GM19043 (cell line): ENCODE measurements around the gene TOP3A.

ENCODE experiments used
- ATAC-seq: cut with Tn5 transposase; IDR thresholded peaks from one replicate; pipeline ENCODE4 v1.9.1; 2021; ENCODE audit warnings: low read depth; ENCODE audit not compliant: unreplicated experiment

TOP3A gene

GRCh38 chr17:18256351-18256750 lies 58.4 kb downstream of the TOP3A start:
- no peak for ATAC-seq

GRCh38 chr17:18254888-18255649 lies 59.7 kb downstream of the TOP3A start:
- ATAC-seq: no peak

GRCh38 chr17:18253947-18254821 lies 60.6 kb downstream of the TOP3A start:
- no peak for ATAC-seq

DNA sequence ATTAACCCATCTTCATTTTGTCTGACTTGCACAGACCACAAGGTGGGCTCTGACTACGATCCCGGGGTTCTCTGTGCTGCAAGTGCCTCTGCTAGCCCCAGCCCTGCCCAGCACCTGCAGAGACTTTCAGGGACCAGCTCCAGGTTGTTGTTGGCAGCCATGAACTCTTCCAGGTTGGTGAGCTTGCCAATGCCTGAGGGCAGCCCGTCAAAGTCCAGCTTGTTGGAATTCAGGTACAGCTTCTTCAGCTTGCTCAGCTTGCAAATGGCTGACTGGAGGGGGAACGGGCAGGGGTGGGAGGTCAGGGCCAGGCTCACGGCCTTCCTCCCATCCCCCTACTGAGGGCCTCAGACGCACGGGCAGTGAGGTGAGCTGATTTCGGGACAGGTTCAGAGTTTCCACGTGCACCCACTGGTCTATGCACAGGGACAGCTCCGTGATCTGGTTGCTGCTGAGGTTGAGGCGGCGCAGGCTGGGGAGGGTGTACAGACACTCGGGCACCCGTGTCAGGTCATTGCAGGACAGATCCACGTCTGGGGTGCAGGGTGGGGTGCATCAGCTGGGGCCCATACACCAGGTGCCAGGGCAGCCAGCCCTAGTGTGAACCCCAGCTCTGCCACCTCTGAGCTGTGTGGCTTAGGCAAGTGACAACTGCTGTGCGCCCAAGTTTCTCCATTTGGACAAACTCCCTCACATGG lies 61.5 kb downstream of the TOP3A start:
- ATAC-seq: no peak

GRCh38 chr17:18252160-18252559 lies 62.6 kb downstream of the TOP3A start:
- no peak for ATAC-seq

DNA sequence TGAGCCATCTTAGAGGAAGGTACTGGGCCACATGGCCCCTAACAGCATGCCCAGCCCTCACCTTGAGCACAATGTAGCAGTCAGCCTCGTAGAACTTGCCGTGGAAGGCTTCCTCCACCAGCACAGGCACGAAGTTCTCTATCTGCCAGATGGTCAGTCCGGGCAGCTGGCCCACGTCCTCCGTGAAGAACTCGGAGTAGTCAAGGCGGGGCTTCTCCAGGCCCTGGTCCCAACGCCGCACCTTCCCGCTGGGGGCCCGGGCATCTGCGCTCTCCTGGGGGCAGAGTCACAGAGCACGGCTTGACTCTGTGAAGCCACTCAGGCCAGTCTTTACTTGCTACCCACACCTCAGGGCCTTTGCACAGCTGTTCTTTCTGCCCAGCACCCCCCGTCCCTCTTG lies 63.6 kb downstream of the TOP3A start:
- ATAC-seq: no peak

- no peak for ATAC-seq
These were observed 64.1 kb downstream of the TOP3A start for GRCh38 chr17:18250708-18251107.

DNA sequence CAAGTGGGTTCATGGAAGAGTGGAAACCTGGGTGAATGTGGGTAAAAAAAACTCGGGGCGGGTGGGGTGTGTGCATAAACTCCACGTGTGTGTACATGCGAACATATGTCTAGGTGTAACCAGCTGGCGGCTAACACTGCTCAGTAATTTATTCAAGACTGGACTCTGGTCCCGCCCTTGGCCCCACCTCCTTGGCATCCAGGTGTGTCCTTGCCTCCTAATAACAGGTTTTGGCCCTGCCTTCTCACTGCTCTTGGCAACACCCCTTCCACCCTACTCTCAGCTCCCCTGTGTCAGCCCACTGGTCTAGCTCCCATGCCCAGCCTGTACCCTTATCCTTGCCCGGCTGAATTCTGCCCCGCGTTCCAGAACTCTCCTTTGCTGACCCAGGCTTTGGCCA lies 64.5 kb downstream of the TOP3A start:
- ATAC-seq: no peak

DNA sequence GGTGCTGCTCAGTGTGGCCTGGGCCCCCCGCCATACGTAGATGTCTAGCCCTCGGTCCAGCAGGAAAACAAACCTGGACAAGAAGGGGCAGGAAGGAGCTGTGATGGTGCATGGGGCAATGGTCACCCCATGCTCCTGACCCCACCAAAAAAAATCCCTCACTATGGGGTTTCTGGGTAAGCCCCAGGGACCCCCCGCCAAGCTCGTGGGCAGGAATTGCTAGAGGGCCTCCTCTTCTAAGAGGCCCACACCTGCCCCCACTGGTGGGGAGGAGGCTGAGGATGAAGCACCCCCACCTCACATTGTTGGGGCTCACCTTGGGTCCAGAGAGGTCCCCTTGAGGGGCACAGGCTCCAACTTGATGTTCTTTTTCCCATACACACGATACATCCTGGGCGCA lies 66.0 kb downstream of the TOP3A start:
- ATAC-seq: no peak

DNA sequence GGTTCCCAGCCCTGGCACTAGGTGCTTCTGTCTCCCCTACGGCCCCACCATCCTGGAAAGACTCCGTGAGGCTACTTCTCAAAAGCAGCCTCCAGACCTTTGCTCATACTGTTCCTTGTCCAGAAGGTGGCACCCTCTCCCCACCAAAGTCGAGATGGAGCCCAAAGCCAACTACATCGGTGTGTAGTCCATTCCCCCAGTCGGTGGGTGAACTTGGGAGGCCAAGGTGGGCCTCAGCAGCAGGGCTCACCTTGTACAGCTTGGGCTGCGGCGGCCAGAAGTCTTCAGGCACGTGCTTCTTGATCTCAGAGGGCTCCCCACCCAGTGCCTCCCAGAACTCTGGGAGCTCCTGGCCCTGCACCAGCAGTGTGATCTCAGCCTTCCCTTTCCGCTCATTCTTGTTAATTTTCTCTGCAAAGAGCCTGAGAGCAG lies 66.5 kb downstream of the TOP3A start:
- ATAC-seq: no peak

DNA sequence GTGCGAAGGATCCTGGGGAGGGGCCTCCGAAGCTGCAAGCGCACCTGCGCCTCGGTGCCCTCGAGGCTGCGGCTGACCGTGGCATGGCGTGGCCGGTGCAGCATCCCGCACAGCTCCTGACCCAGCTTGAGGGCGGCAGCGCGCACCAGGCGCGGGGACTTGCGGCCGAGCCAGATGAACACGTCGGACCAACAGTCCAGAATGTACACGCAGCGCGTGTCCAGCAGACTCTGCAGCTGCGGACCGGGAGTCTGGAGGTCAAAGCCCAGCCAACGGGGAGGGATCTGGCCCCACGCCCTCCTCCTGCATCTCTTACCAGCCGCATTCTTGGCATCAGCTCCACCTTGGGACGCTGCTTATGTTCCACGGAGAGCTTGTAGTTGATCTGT lies 67.2 kb downstream of the TOP3A start:
- no peak for ATAC-seq

DNA sequence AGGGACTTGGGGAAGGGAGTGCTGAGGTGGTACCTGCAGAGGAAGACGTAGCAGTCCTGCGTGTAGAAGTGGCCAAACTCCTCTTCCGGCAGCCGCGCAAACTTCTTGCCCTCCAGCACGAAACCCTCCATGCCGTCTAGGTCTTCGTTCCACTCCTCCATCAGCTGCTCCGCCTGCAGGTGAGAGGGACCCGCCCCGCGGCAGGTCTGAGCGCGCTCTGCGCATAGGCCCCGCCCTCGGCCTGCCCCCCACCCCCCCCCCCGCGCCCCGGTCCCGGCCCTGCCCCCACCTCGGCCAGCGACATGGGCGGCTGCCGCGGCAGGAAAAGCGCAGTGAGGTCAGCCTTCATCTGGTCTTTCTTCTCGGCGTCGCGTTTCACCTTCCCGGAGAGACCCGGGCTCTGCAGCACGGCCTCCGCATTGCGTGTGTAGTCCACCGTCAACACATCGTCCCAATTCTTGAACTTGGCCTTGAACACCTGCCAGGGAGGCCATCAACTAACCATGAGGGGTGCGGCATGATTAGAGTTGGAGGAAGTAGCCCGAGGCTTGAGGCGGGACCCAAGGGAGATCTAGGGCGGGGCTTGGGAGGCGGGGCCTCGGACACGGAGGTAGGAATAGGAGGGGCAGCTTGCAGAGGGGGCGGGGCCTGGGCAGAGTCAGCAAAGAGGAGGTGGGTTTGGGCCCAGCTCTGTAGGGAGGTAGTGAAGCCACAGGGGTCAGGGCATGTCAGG lies 67.7 kb downstream of the TOP3A start:
- no peak for ATAC-seq

- no peak for ATAC-seq
These were observed 68.6 kb downstream of the TOP3A start for GRCh38 chr17:18246109-18246725.

GRCh38 chr17:18245038-18245776 lies 69.6 kb downstream of the TOP3A start:
- ATAC-seq: no peak

DNA sequence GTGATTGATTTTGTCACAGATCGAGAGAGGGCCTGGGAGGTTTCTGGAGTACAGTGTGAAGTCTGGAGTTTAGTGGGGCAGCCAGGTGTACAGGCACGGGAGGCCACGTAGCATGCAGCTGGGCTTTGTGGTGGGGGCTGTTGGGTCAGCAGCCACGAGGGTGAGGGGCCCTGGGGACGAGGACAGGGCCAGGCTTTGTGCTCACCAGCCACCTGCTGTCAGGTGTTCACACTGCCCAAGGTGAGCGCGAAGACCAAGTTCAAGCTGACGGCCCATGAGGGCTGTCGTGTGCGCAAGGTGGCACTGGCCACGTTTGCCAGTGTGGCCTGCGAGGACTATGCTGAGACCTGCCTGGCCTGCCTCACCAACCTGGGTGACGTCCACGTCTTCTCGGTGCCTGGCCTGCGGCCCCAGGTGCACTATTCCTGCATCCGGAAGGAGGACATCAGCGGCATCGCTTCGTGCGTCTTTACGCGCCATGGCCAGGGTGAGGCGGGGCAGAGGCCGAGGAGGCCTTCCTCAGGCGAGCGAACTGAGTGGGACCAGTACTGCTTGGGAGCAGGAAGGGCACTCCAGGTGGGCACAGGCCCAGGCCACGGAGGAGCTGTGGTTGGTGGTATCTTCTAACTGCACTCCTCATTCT lies 73.4 kb downstream of the TOP3A start:
- ATAC-seq: no peak

DNA sequence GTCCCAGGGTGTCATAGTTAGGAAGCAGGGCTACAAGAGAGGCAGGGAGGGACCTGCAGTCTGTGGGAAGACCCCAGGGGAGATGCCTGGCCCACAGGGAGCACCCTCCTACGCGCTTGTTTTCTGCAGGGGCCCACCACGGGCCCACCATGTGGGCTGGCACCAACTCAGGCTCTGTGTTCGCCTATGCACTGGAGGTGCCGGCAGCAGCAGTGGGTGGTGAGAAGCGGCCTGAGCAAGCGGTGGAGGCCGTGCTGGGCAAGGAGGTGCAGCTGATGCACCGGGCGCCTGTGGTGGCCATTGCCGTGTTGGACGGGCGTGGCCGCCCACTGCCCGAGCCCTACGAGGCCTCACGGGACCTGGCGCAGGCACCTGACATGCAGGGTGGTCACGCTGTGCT lies 74.3 kb downstream of the TOP3A start:
- ATAC-seq: no peak

DNA sequence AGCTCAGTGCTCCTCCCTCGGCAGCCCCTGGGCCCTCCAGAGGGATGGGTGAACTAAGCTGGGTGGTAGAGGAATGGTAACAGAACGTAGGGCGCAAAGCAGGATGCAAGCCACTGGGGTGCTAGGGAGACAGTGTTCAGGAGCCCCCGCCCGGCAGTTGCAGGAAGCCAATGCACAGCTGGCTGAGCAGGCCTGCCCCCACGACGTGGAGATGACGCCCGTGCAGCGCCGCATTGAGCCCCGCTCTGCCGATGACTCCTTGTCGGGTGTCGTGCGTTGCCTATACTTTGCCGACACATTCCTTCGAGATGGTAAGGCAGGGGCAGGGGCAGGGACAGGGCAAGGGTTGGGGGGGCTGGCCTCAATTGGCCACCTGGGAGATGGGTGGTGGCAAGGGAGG lies 76.5 kb downstream of the TOP3A start:
- ATAC-seq: no peak

GRCh38 chr17:18237461-18237860 lies 77.3 kb downstream of the TOP3A start:
- ATAC-seq: no peak

- no peak for ATAC-seq
These were observed 78.3 kb downstream of the TOP3A start for GRCh38 chr17:18236494-18236893.
